C1 segment of cervical spinal cord (tissue), 14 donors: ENCODE measurements around the gene GATB.

Source experiments
- DNase-seq, 14 donors: peaks; one replicate each; lab custom pipeline; 2025; lab: John Stamatoyannopoulos, UW

The GATB gene

GRCh38 chr4:151700566-151701316 lies 60.1 kb downstream of the GATB start:
- no peak for DNase-seq

GRCh38 chr4:151698213-151698612 lies 62.6 kb downstream of the GATB start:
- DNase-seq: no peak

GRCh38 chr4:151694961-151695720 lies 65.7 kb downstream of the GATB start:
- no peak for DNase-seq

GRCh38 chr4:151692821-151693673 lies 67.8 kb downstream of the GATB start:
- DNase-seq: peak in 1 of 14 donors; percentile 18

- DNase-seq: no peak
These were observed 68.4 kb downstream of the GATB start for GRCh38 chr4:151692443-151692782.

GRCh38 chr4:151691639-151692442 lies 69.0 kb downstream of the GATB start:
- no peak for DNase-seq

- peak in 1 of 14 donors; percentile 90 for DNase-seq
These were observed 69.9 kb downstream of the GATB start for GRCh38 chr4:151690876-151691275.

GRCh38 chr4:151690164-151690870 lies 70.5 kb downstream of the GATB start:
- peak in 1 of 14 donors; percentile 54 for DNase-seq

GRCh38 chr4:151689211-151689991 lies 71.4 kb downstream of the GATB start:
- peak in 1 of 14 donors; percentile 67 for DNase-seq

- no peak for DNase-seq
These were observed 72.1 kb downstream of the GATB start for GRCh38 chr4:151688785-151689043.

- DNase-seq: peak in 1 of 14 donors; percentile 57
These were observed 72.6 kb downstream of the GATB start for GRCh38 chr4:151688003-151688784.

GRCh38 chr4:151687021-151687640 lies 73.7 kb downstream of the GATB start:
- peak in 1 of 14 donors; percentile 27 for DNase-seq

- peak in 1 of 14 donors; percentile 44 for DNase-seq
These were observed 75.5 kb downstream of the GATB start for GRCh38 chr4:151685303-151685702.

- DNase-seq: no peak
These were observed 79.7 kb downstream of the GATB start for GRCh38 chr4:151681085-151681484.

- DNase-seq: no peak
These were observed 81.6 kb downstream of the GATB start for GRCh38 chr4:151679231-151679630.

GRCh38 chr4:151678048-151678872 lies 82.5 kb downstream of the GATB start:
- no peak for DNase-seq

- DNase-seq: no peak
These were observed 83.6 kb downstream of the GATB start for GRCh38 chr4:151677193-151677592.

GRCh38 chr4:151676301-151676700 lies 84.5 kb downstream of the GATB start:
- no peak for DNase-seq
